WTC11 (cell line): ENCODE results near the gene CKB. TPM values are rescaled to one million over a fixed set of nuclear protein-coding genes. Genes with fewer than 3 reads are reported as not detected.
A peak's percentile ranks its signal among the peaks of the same experiment; 100 is the strongest.
"Not testable (repeated sequence)": the region's sequence is repeated elsewhere in the genome, so short reads cannot be mapped to it uniquely, and the experiment has no call there.

ENCODE experiments used
- ATAC-seq: fragments of 200-7000 bp; cut with Tn5 transposase; 2 replicates; pipeline ENCODE4 v1.10.0; 2021; ENCODE audit warnings: mild to moderate bottlenecking, moderate library complexity
- CTCF ChIA-PET: fragments of 300-600 bp; sonication (Branson Sonifier 250); formaldehyde crosslinking; loops from one replicate; lab custom pipeline; 2021; ENCODE audit warnings: antibody characterized with exemption; lab: Charles Lee
- POLR2A ChIA-PET: fragments of 350-600 bp; sonication (Branson Sonifier 250); formaldehyde crosslinking; loops from one replicate; lab custom pipeline; 2021; ENCODE audit warnings: antibody characterized with exemption; lab: Charles Lee
- DNase-seq: peaks from one replicate; pipeline ENCODE4 v3.0.0; 2021; ENCODE audit warnings: low spot score
- H3K27ac Mint-ChIP-seq: 2 replicates; pipeline ENCODE4 v1.8.0; 2021; ENCODE audit warnings: mixed read lengths
- H3K27me3 Mint-ChIP-seq: 2 replicates; pipeline ENCODE4 v1.8.0; 2021; ENCODE audit warnings: low read depth, mild to moderate bottlenecking, moderate library complexity, mixed read lengths
- H3K36me3 Mint-ChIP-seq: 2 replicates; pipeline ENCODE4 v1.8.0; 2021; ENCODE audit warnings: mixed read lengths
- H3K4me1 Mint-ChIP-seq: 2 replicates; pipeline ENCODE4 v1.8.0; 2022; ENCODE audit warnings: mixed read lengths
- H3K4me3 Mint-ChIP-seq: 2 replicates; pipeline ENCODE4 v1.8.0; 2021; ENCODE audit warnings: mild to moderate bottlenecking, moderate library complexity, mixed read lengths
- H3K9me3 Mint-ChIP-seq: 2 replicates; pipeline ENCODE4 v1.8.0; 2021; ENCODE audit warnings: mixed read lengths
- ATF2 ChIP-seq: sonication (generic); formaldehyde crosslinking; IDR thresholded peaks from 2 replicates; pipeline ENCODE4 v1.8.1; 2022; ENCODE audit warnings: low read depth, missing genetic modification reagents, borderline replicate concordance
- CREB1 ChIP-seq: sonication (generic); formaldehyde crosslinking; IDR thresholded peaks from 2 replicates; pipeline ENCODE4 v1.8.0; 2023; ENCODE audit warnings: mild to moderate bottlenecking, missing genetic modification reagents
- CREM ChIP-seq: sonication (generic); formaldehyde crosslinking; IDR thresholded peaks from 2 replicates; pipeline ENCODE4 v1.8.1; 2022; ENCODE audit warnings: mild to moderate bottlenecking, missing genetic modification reagents, moderate library complexity
- GABPB1 ChIP-seq: sonication (generic); formaldehyde crosslinking; IDR thresholded peaks from 2 replicates; pipeline ENCODE4 v1.8.1; 2023; ENCODE audit warnings: mild to moderate bottlenecking, missing genetic modification reagents
- MYBL2 ChIP-seq: sonication (generic); formaldehyde crosslinking; IDR thresholded peaks from 2 replicates; pipeline ENCODE4 v1.8.1; 2023; ENCODE audit warnings: mild to moderate bottlenecking, moderate library complexity, missing genetic modification reagents
- NFYB ChIP-seq: sonication (generic); formaldehyde crosslinking; conservative IDR thresholded peaks from 2 replicates; pipeline ENCODE4 v1.8.0; 2022; ENCODE audit warnings: low read depth, missing genetic modification reagents
- TEAD1 ChIP-seq: sonication (generic); formaldehyde crosslinking; IDR thresholded peaks from 2 replicates; pipeline ENCODE4 v1.8.0; 2022; ENCODE audit warnings: mild to moderate bottlenecking, missing genetic modification reagents
- ZNF121 ChIP-seq: sonication (generic); formaldehyde crosslinking; IDR thresholded peaks from 2 replicates; pipeline ENCODE4 v1.8.0; 2023; ENCODE audit warnings: missing genetic modification reagents
- total RNA-seq: library from RNA; stranded (reverse); gene quantifications from 3 replicates; pipeline ENCODE4 v1.2.3, GENCODE V29; 2021
- TF ChIP-seq, protein P1 (sequence below): fragments of 250-450 bp; sonication (Bioruptor Pico); IDR thresholded peaks from 2 replicates; pipeline ENCODE4 v1.9.0; 2021; ENCODE audit warnings: mild to moderate bottlenecking
- TF ChIP-seq, protein P2 (sequence below): sonication (generic); formaldehyde crosslinking; IDR thresholded peaks from 2 replicates; pipeline ENCODE4 v1.8.1; 2022; ENCODE audit warnings: mild to moderate bottlenecking, missing genetic modification reagents, moderate library complexity, borderline replicate concordance
- TF ChIP-seq, protein P3 (sequence below): sonication (generic); formaldehyde crosslinking; conservative IDR thresholded peaks from 2 replicates; pipeline ENCODE4 v1.8.1; 2023; ENCODE audit warnings: mild to moderate bottlenecking, low read depth, missing genetic modification reagents, moderate library complexity
- TF ChIP-seq, protein P4 (sequence below): sonication (generic); formaldehyde crosslinking; IDR thresholded peaks from 2 replicates; pipeline ENCODE4 v1.8.0; 2022; ENCODE audit warnings: mild to moderate bottlenecking, missing genetic modification reagents
- TF ChIP-seq, protein P5 (sequence below): sonication (generic); formaldehyde crosslinking; IDR thresholded peaks from 2 replicates; pipeline ENCODE4 v1.8.0; 2023; ENCODE audit warnings: mild to moderate bottlenecking, missing genetic modification reagents

Gene CKB
- total RNA-seq, 1 experiment from 2014 or later = 555 TPM

DNA sequence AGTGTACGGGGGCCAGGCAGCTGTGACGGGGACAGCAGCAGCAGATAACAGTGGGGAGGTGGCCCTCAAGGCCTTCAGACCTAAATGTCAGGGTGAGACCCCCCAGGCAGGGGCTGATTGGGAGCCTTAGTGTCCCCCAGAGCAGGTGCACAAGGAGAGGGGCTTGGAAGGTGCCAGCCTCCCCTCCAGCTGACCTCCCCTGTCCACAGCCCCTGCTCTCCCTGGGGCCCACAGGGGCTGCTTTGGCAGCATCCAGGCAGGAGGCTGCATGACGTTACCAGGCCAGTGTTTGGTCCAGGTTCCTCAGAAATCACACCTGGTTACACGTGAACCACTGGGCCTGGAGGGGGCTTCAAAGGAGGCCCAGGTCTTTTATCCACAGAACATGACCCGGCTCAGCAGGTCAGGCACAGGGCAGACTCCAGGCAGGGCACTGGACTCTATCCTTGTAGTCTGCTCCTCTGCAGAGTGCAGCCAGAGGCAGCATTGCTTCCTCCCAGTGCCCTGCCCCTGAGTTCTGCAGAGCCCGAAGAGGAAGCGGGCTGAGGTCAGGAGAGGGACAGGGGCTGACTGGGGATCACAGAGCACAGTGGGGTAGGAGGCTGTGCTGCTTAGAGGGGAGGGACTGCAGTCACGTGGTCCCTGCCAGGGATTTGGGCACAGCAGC, 3.8 kb upstream of the CKB start:
- ATAC-seq (no peak), DNase-seq (no peak)
- H3K27ac Mint-ChIP-seq = no peak overlapping the region
- no peak for TF ChIP-seq CREM (CRISPR knock-in tag)
- TF ChIP-seq, protein P1, sequence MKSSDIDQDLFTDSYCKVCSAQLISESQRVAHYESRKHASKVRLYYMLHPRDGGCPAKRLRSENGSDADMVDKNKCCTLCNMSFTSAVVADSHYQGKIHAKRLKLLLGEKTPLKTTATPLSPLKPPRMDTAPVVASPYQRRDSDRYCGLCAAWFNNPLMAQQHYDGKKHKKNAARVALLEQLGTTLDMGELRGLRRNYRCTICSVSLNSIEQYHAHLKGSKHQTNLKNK (CRISPR knock-in tag) = no peak
- H3K36me3 Mint-ChIP-seq = no peaks in the 10 kb centered on the region
- POLR2A ChIA-PET = no interaction called here
- no peaks in the 10 kb centered on the region for H3K9me3 Mint-ChIP-seq
- no peak overlapping the region for H3K4me3 Mint-ChIP-seq
- H3K27me3 Mint-ChIP-seq = peaks cover 27% of the 10 kb centered on the region
- CTCF ChIA-PET = no interaction called here
- H3K4me1 Mint-ChIP-seq = peaks cover 19% of the 10 kb centered on the region

DNA sequence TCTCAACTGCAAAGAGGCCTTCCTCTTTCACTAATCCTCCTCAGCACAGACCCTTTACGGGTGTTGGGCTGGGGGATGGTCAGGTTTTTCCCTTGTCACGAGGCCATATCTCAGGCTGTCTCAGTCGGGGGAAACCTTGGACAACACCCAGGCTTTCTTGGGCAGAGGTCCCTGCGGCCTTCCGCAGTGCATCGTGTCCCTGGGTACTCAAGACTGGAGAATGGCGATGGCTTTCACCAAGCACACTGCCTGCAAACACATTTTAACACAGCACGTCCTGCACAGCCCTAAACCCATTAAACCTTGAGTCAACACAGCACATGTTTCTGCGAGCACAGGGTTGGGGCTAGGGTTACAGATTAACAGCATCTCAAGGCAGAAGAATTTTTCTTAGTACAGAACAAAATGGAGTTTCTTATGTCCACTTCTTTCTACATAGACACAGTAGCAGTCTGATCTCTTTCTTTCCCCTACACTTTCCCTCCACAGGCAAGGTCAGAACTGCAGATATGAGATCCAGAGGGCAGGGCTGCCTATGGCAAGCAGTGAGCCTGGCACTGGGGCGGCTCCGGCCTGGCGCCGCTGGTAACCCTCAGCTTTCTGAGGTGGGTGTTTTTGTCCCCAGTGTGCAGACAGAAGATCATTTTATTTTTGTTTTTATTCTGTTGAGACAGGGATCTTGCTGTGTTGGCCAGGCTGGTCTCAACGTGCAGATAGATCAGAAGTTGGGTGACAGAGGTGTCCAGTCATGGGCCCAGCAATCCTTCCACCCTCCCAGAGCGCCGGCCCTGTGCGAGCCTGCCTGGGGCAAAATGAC, 3.0 kb upstream of the CKB start:
- H3K36me3 Mint-ChIP-seq, DNase-seq, CTCF ChIA-PET, POLR2A ChIA-PET, H3K4me3 Mint-ChIP-seq, H3K9me3 Mint-ChIP-seq, ATAC-seq, H3K27ac Mint-ChIP-seq: not testable (repeated sequence)
- Mint-ChIP-seq H3K4me1 (peaks cover 19% of the 10 kb centered on the region), H3K27me3 (peaks cover 27% of the 10 kb centered on the region)
- TF ChIP-seq GABPB1 (CRISPR knock-in tag) = 0 out of 2 replicates have a peak, but pooled peaks have one; percentile 30
- TF ChIP-seq ZNF121 (CRISPR knock-in tag) = 0 out of 2 replicates have a peak, but pooled peaks have one; percentile 21

- Mint-ChIP-seq H3K27ac (no peak overlapping the region), H3K36me3 (peaks cover 8% of the 10 kb centered on the region), H3K4me1 (peaks cover 17% of the 10 kb centered on the region), H3K27me3 (peaks cover 27% of the 10 kb centered on the region), H3K9me3 (no peaks in the 10 kb centered on the region), H3K4me3 (peak overlapping the region; percentile 62)
- CTCF ChIA-PET = interaction anchor here (3.4 to 12.2 kb wide), 2 partner anchors 19 to 420 kb away, joined by 11 to 455 read pairs; no protein-coding TSS in a partner anchor
- POLR2A ChIA-PET = interaction anchor here (0.7 to 8.3 kb wide), 3 partner anchors 15 to 191 kb away, joined by 3 to 65 read pairs (median 3); partner anchors contain the start of gene ZFYVE21
- ATAC-seq (no peak), DNase-seq (no peak)
- TF ChIP-seq TEAD1 (CRISPR knock-in tag) = no peak
- no peak for TF ChIP-seq MYBL2 (CRISPR knock-in tag)
- TF ChIP-seq, protein P2, sequence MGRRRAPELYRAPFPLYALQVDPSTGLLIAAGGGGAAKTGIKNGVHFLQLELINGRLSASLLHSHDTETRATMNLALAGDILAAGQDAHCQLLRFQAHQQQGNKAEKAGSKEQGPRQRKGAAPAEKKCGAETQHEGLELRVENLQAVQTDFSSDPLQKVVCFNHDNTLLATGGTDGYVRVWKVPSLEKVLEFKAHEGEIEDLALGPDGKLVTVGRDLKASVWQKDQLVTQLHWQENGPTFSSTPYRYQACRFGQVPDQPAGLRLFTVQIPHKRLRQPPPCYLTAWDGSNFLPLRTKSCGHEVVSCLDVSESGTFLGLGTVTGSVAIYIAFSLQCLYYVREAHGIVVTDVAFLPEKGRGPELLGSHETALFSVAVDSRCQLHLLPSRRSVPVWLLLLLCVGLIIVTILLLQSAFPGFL (CRISPR knock-in tag) = no peak
- no peak for TF ChIP-seq ATF2 (CRISPR knock-in tag)
- no peak for TF ChIP-seq NFYB
- TF ChIP-seq, protein P3, sequence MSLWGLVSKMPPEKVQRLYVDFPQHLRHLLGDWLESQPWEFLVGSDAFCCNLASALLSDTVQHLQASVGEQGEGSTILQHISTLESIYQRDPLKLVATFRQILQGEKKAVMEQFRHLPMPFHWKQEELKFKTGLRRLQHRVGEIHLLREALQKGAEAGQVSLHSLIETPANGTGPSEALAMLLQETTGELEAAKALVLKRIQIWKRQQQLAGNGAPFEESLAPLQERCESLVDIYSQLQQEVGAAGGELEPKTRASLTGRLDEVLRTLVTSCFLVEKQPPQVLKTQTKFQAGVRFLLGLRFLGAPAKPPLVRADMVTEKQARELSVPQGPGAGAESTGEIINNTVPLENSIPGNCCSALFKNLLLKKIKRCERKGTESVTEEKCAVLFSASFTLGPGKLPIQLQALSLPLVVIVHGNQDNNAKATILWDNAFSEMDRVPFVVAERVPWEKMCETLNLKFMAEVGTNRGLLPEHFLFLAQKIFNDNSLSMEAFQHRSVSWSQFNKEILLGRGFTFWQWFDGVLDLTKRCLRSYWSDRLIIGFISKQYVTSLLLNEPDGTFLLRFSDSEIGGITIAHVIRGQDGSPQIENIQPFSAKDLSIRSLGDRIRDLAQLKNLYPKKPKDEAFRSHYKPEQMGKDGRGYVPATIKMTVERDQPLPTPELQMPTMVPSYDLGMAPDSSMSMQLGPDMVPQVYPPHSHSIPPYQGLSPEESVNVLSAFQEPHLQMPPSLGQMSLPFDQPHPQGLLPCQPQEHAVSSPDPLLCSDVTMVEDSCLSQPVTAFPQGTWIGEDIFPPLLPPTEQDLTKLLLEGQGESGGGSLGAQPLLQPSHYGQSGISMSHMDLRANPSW = no peak
- TF ChIP-seq, protein P4, sequence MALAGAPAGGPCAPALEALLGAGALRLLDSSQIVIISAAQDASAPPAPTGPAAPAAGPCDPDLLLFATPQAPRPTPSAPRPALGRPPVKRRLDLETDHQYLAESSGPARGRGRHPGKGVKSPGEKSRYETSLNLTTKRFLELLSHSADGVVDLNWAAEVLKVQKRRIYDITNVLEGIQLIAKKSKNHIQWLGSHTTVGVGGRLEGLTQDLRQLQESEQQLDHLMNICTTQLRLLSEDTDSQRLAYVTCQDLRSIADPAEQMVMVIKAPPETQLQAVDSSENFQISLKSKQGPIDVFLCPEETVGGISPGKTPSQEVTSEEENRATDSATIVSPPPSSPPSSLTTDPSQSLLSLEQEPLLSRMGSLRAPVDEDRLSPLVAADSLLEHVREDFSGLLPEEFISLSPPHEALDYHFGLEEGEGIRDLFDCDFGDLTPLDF (CRISPR knock-in tag) = no peak
- TF ChIP-seq CREB1 (CRISPR knock-in tag) = no peak
- no peak for TF ChIP-seq CREM (CRISPR knock-in tag)
- TF ChIP-seq GABPB1 (CRISPR knock-in tag) = no peak
- TF ChIP-seq, protein P5, sequence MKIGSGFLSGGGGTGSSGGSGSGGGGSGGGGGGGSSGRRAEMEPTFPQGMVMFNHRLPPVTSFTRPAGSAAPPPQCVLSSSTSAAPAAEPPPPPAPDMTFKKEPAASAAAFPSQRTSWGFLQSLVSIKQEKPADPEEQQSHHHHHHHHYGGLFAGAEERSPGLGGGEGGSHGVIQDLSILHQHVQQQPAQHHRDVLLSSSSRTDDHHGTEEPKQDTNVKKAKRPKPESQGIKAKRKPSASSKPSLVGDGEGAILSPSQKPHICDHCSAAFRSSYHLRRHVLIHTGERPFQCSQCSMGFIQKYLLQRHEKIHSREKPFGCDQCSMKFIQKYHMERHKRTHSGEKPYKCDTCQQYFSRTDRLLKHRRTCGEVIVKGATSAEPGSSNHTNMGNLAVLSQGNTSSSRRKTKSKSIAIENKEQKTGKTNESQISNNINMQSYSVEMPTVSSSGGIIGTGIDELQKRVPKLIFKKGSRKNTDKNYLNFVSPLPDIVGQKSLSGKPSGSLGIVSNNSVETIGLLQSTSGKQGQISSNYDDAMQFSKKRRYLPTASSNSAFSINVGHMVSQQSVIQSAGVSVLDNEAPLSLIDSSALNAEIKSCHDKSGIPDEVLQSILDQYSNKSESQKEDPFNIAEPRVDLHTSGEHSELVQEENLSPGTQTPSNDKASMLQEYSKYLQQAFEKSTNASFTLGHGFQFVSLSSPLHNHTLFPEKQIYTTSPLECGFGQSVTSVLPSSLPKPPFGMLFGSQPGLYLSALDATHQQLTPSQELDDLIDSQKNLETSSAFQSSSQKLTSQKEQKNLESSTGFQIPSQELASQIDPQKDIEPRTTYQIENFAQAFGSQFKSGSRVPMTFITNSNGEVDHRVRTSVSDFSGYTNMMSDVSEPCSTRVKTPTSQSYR (CRISPR knock-in tag) = no peak
Measured at GRCh38 chr14:103524002-103524935, 1.6 kb upstream of the CKB start.
